ENCODE results near the gene FOXN4. TPM values are rescaled to one million over a fixed set of nuclear protein-coding genes. Genes with fewer than 3 reads are reported as not detected.

Gene FOXN4
- total and polyA plus RNA-seq, 2 of the 13 experiments (the other 11 are each of a cell fraction or from before 2014, with no cell fraction given) = 0.11 TPM; not detected in 1

GRCh38 chr12:109289551-109289950 lies 19.5 kb downstream of the FOXN4 start:
- Histone ChIP-seq H3K27ac (ENCODE audit: extremely low read length, insufficient read depth, low read length) (no peak overlapping the region), H3K9me3 (ENCODE audit: low read length) (no peaks in the 10 kb centered on the region), H3K4me3 (replicated peaks in 1 of 3; ENCODE audit: insufficient read depth in 1 of 3, low read depth in 2 of 3, low read length in 3 of 3) (no peak overlapping the region), H3K36me3 (replicated peaks in 1 of 2; ENCODE audit: control insufficient read depth in 1 of 2, insufficient read depth in 2 of 2, low read length in 2 of 2) (no peaks in the 10 kb centered on the region), H2AFZ (ENCODE audit: low read length) (no peak overlapping the region), H3K27me3 (ENCODE audit: control insufficient read depth in 1 of 2, insufficient read depth in 2 of 2, low read length in 2 of 2) (peaks cover 0 to 4% of the 10 kb centered on the region in 2 experiments; a peak in 1 of 5 replicates), H3K9ac (ENCODE audit: insufficient read depth, low read depth, low read length) (no peak overlapping the region), H3K4me2 (ENCODE audit: low read depth, low read length) (no peak overlapping the region), H4K20me1 (ENCODE audit: insufficient read depth, low read length) (no peaks in the 10 kb centered on the region), H3K4me1 (ENCODE audit: insufficient read depth, low read length) (peaks cover 7% of the 10 kb centered on the region), H3K79me2 (ENCODE audit: insufficient read depth, low read length) (no peaks in the 10 kb centered on the region)
- DNase-seq (ENCODE audit: low spot score) (no peak), FAIRE-seq (no peak), ATAC-seq (no peak)
- CTCF ChIA-PET (ENCODE audit: low intra/inter-chr PET ratio, low total read pairs) = no interaction called here
- no TSS peak for BruUV-seq (replicated peaks)
- TF ChIP-seq NCOA5 (CRISPR knock-in tag; IDR thresholded peaks at IDR 0.05) (no peak), MAFF (IDR thresholded peaks at IDR 0.05; ENCODE audit: low read depth, low read length) (no peak), CSRNP1 (CRISPR knock-in tag; IDR thresholded peaks at IDR 0.05) (no peak), EHMT2 (IDR thresholded peaks at IDR 0.05; ENCODE audit: borderline replicate concordance, low read depth, low read length) (no peak), ZNF616 (CRISPR knock-in tag; IDR thresholded peaks at IDR 0.05; ENCODE audit: low read depth) (no peak), ZNF275 (CRISPR knock-in tag; IDR thresholded peaks at IDR 0.05; ENCODE audit: borderline replicate concordance) (no peak), ZNF740 (CRISPR knock-in tag; IDR thresholded peaks at IDR 0.05) (no peak), RBM22 (optimal IDR thresholded peaks at IDR 0.05; ENCODE audit: low read length) (no peak), NR2F1 (CRISPR knock-in tag; IDR thresholded peaks at IDR 0.05) (no peak), ZNF207 (IDR thresholded peaks at IDR 0.05; ENCODE audit: borderline replicate concordance) (no peak), PCBP1 (IDR thresholded peaks at IDR 0.05; ENCODE audit: borderline replicate concordance, low read depth, low read length) (no peak), NONO (IDR thresholded peaks at IDR 0.05) (no peak), NONO (CRISPR knock-in tag; conservative IDR thresholded peaks at IDR 0.05) (no peak), SMC3 (IDR thresholded peaks at IDR 0.05; ENCODE audit: low read length) (no peak), SOX5 (CRISPR knock-in tag; IDR thresholded peaks at IDR 0.05; ENCODE audit: borderline replicate concordance) (no peak), HOMEZ (CRISPR knock-in tag; IDR thresholded peaks at IDR 0.05; ENCODE audit: low read depth) (no peak), MIXL1 (CRISPR knock-in tag; IDR thresholded peaks at IDR 0.05) (no peak), ZNF562 (CRISPR knock-in tag; IDR thresholded peaks at IDR 0.05; ENCODE audit: borderline replicate concordance) (no peak), RARA (CRISPR knock-in tag; IDR thresholded peaks at IDR 0.05) (no peak), TARDBP (CRISPR knock-in tag; IDR thresholded peaks at IDR 0.05) (no peak), RBFOX2 (IDR thresholded peaks at IDR 0.05; ENCODE audit: low read depth, low read length) (no peak)
- POLR2A ChIA-PET = no interaction called here
- intact Hi-C loops (cut with micrococcal nuclease; ENCODE audit: unreplicated experiment) = no loop called here
- 74% methylated on average over 4 of the region's 6 CpGs for WGBS (ENCODE audit: low lambda C conversion rate)
- in situ Hi-C loops (cut with HindIII; ENCODE audit: extremely low pct_ligation_motif_present, low pct_unique_long_range_greater_than_20kb) = no loop called here
